ENCODE data around the gene CPE. TPM values are rescaled to one million over a fixed set of nuclear protein-coding genes. Genes with fewer than 3 reads are reported as not detected.

CPE gene
- total RNA-seq, 6 experiments from 2014 or later, result 0.09 TPM; not detected in 5

DNA sequence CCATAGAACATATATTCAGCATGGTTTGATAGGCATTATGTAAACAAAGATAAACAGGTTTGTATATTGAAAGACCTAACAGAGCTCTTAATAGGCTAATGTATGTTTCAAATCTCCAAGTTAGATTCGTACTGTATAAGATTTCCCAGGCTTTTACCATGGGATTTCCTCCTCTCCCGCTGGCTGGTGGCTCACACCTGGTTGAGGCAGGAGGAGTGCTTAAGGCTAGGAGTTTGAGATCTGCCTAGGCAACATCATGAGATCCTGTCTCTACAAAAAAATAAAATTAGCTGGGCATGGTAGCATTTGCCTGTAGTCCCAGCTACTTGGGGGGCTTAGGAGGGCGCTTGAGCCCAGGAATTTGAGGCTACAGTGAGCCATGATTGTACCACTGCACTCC is 5.4 kb downstream of the CPE start:
- DNase-seq, result no peak
- no peaks in the 10 kb centered on the region for H3K4me1 Mint-ChIP-seq (ENCODE audit: low read depth)
- no peaks in the 10 kb centered on the region; the same call in 1 of the 2 replicates for H3K9me3 Mint-ChIP-seq
- TF ChIP-seq, protein P1, sequence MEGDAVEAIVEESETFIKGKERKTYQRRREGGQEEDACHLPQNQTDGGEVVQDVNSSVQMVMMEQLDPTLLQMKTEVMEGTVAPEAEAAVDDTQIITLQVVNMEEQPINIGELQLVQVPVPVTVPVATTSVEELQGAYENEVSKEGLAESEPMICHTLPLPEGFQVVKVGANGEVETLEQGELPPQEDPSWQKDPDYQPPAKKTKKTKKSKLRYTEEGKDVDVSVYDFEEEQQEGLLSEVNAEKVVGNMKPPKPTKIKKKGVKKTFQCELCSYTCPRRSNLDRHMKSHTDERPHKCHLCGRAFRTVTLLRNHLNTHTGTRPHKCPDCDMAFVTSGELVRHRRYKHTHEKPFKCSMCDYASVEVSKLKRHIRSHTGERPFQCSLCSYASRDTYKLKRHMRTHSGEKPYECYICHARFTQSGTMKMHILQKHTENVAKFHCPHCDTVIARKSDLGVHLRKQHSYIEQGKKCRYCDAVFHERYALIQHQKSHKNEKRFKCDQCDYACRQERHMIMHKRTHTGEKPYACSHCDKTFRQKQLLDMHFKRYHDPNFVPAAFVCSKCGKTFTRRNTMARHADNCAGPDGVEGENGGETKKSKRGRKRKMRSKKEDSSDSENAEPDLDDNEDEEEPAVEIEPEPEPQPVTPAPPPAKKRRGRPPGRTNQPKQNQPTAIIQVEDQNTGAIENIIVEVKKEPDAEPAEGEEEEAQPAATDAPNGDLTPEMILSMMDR (IDR thresholded peaks at IDR 0.05), result no peak
- no peaks in the 10 kb centered on the region for H3K36me3 Mint-ChIP-seq (ENCODE audit: low read depth)
- H3K4me3 Mint-ChIP-seq, result no peak overlapping the region
- peaks cover 10% of the 10 kb centered on the region; the same call in 1 of the 2 replicates for H3K27me3 Mint-ChIP-seq (ENCODE audit: insufficient read depth)
- H3K27ac Mint-ChIP-seq, result no peak overlapping the region

DNA sequence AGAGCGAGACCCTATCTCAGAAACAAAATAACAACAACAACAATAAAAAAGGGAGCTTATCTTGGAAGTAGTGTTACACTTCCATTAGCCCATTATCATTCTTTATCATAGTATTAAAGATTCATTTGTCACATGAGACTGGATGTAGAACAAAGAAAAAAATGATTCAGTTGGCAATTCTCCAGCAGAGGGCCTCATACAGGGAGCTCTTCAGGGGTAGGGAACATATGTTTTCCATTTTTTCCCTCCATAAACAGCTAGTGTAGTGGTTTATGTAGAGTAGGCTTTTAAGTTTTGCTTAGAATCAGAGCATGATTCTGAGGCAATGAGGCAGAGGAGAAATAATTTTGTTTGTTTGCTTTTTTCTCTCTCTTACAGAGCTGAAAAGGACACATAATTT is 5.8 kb downstream of the CPE start:
- Mint-ChIP-seq H3K36me3 (ENCODE audit: low read depth) (no peaks in the 10 kb centered on the region), H3K9me3 (no peaks in the 10 kb centered on the region; the same call in 1 of the 2 replicates), H3K4me1 (ENCODE audit: low read depth) (no peaks in the 10 kb centered on the region), H3K27me3 (ENCODE audit: insufficient read depth) (peaks cover 10% of the 10 kb centered on the region; the same call in 1 of the 2 replicates), H3K27ac (no peak overlapping the region), H3K4me3 (no peak overlapping the region)
- no peak for DNase-seq
- TF ChIP-seq, protein P1 (IDR thresholded peaks at IDR 0.05), result no peak

DNA sequence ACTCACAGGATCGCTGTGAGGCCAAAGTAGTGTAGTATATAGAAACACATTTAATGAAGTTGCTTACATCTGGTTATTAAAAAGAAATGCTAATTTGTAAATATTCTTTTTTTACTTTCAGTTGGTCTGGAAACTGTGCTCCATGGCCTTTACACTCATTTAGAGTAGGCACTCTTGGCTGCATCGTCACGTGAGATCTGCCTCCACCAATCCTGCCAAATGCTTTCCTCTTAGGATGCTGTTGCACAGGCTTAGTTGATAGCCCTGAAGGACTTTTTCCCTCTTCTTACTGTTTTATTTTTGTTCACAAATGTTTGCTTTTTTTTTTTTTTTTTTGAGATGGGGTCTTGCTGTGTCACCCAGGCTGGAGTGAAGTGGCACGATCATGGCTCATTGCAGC is 6.3 kb downstream of the CPE start:
- H3K4me1 Mint-ChIP-seq (ENCODE audit: low read depth), result no peaks in the 10 kb centered on the region
- no peaks in the 10 kb centered on the region; the same call in 1 of the 2 replicates for H3K9me3 Mint-ChIP-seq
- TF ChIP-seq, protein P1 (IDR thresholded peaks at IDR 0.05), result no peak
- H3K27ac Mint-ChIP-seq, result no peak overlapping the region
- no peaks in the 10 kb centered on the region for H3K36me3 Mint-ChIP-seq (ENCODE audit: low read depth)
- DNase-seq, result no peak
- H3K4me3 Mint-ChIP-seq, result no peak overlapping the region
- H3K27me3 Mint-ChIP-seq (ENCODE audit: insufficient read depth), result peaks cover 6% of the 10 kb centered on the region; the same call in 1 of the 2 replicates

DNA sequence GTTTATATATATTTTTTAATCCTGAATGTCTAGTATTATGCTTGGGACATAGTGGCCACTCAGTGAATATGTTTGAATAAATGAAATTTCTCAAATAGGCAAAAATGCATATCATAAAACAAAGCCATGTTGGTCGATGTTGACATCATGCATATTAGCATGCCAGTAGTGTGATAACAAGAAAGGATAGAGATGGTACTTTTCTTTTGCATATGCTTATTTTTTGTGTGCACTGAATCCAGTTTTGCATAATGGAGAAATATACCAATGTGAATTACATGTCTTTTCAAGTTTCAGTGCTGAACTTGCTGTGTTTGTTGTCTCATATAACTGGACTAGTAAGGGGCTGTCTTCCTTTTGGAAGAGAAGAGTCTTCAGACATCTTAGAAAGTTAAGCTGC is 7.5 kb downstream of the CPE start:
- Mint-ChIP-seq H3K27ac (no peak overlapping the region), H3K4me1 (ENCODE audit: low read depth) (no peaks in the 10 kb centered on the region), H3K36me3 (ENCODE audit: low read depth) (no peaks in the 10 kb centered on the region), H3K4me3 (no peak overlapping the region), H3K9me3 (no peaks in the 10 kb centered on the region; the same call in 1 of the 2 replicates), H3K27me3 (ENCODE audit: insufficient read depth) (peaks cover 6% of the 10 kb centered on the region; the same call in 1 of the 2 replicates)
- no peak for DNase-seq
- TF ChIP-seq, protein P1 (IDR thresholded peaks at IDR 0.05), result no peak

DNA sequence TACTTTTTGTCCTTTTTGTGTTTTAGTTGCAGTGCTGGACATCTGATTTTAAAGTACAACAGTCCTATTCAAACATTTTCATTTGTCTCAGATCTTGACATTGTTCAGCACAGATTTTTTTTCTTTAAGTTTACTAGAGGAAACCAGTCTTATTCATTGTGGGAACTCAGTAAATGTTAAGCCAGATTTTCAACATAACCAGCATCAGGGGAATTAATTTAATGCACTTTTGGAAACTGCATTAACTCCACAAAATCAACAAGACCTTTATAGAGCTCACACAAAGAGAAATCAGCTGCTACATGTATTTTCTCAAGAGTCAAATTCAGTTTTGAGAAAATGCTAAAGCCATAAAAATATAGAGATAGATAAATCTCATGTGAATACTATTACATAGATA is 9.9 kb downstream of the CPE start:
- H3K27ac Mint-ChIP-seq, result no peak overlapping the region
- peaks cover 6% of the 10 kb centered on the region; the same call in 1 of the 2 replicates for H3K27me3 Mint-ChIP-seq (ENCODE audit: insufficient read depth)
- no peaks in the 10 kb centered on the region for H3K36me3 Mint-ChIP-seq (ENCODE audit: low read depth)
- no peak overlapping the region for H3K4me3 Mint-ChIP-seq
- no peaks in the 10 kb centered on the region for H3K9me3 Mint-ChIP-seq
- no peak for DNase-seq
- TF ChIP-seq, protein P1 (IDR thresholded peaks at IDR 0.05), result no peak
- H3K4me1 Mint-ChIP-seq (ENCODE audit: low read depth), result no peaks in the 10 kb centered on the region

DNA sequence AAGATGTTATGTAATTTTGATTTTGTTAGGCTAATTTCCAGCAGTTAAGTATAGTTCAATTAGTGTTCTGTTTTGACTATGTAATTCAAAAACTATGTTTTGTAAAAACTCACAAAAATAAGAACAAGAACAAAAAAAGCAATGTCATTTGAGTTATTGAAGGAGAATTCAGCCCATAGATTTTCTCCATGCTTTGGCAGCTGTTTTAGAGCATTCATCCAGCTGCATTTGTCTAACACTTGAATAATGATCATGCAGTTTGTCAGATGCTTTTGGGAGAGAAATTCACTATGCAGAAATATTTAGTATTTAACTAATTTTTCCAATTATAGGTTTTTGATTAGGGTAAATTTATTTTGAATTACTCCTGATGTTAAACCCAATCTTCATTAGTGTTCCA is 14.2 kb downstream of the CPE start:
- DNase-seq, result no peak
- TF ChIP-seq, protein P1 (IDR thresholded peaks at IDR 0.05), result no peak
- Mint-ChIP-seq H3K27me3 (ENCODE audit: insufficient read depth) (no peaks in the 10 kb centered on the region), H3K4me3 (no peak overlapping the region), H3K4me1 (ENCODE audit: low read depth) (no peaks in the 10 kb centered on the region), H3K27ac (no peak overlapping the region), H3K9me3 (no peaks in the 10 kb centered on the region), H3K36me3 (ENCODE audit: low read depth) (no peaks in the 10 kb centered on the region)

Data from HFFc6 (cell line).